D721Med (cell line): ENCODE data around the gene PAWR.
"Not testable (repeated sequence)": the region's sequence is repeated elsewhere in the genome, so short reads cannot be mapped to it uniquely, and the experiment has no call there.

Experiments used
- DNase-seq: peaks from one replicate; pipeline ENCODE4 v3.0.0; 2011; ENCODE audit warnings: low spot score; ENCODE audit not compliant: insufficient read length
- FAIRE-seq: peaks from 2 replicates; lab custom pipeline; 2011; peaks lifted over from hg19 to GRCh38; lab: Jason Lieb, UNC
- TF ChIP-seq, protein P1 (sequence below): IDR thresholded peaks from 2 replicates; pipeline ENCODE4 v1.5.1; 2012; ENCODE audit warnings: mild to moderate bottlenecking, control low read depth; ENCODE audit not compliant: insufficient read depth; ENCODE audit errors: missing control alignments

Gene PAWR

GRCh38 chr12:79687711-79688260, 3.0 kb downstream of the PAWR start:
- TF ChIP-seq, protein P1, sequence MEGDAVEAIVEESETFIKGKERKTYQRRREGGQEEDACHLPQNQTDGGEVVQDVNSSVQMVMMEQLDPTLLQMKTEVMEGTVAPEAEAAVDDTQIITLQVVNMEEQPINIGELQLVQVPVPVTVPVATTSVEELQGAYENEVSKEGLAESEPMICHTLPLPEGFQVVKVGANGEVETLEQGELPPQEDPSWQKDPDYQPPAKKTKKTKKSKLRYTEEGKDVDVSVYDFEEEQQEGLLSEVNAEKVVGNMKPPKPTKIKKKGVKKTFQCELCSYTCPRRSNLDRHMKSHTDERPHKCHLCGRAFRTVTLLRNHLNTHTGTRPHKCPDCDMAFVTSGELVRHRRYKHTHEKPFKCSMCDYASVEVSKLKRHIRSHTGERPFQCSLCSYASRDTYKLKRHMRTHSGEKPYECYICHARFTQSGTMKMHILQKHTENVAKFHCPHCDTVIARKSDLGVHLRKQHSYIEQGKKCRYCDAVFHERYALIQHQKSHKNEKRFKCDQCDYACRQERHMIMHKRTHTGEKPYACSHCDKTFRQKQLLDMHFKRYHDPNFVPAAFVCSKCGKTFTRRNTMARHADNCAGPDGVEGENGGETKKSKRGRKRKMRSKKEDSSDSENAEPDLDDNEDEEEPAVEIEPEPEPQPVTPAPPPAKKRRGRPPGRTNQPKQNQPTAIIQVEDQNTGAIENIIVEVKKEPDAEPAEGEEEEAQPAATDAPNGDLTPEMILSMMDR, result no peak
- DNase-seq (no peak), FAIRE-seq (no peak)

- FAIRE-seq (no peak), DNase-seq (no peak)
- TF ChIP-seq, protein P1, result no peak
Observed at GRCh38 chr12:79686171-79686570, 4.6 kb downstream of the PAWR start.

GRCh38 chr12:79685068-79685467, 5.7 kb downstream of the PAWR start:
- TF ChIP-seq, protein P1, result no peak
- no peak for DNase-seq
- FAIRE-seq, result no peak

DNA sequence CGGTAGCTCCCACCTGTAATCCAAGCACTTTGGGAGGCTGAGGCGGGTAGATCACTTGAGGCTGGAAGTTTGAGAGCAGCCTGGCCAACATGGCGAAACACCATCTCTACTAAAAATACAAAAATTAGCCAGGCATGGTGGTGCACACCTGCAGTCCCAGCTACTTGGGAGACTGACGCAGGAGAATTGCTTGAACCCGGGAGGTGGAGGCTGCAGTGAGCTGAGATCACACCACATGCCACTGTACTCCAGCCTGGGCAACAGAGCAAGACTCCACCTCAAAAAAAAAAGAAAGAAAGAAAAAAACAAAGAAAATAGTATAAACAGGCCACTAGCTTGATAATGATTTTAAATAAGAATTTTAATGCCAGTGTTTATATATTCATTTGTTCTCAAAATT, 6.4 kb downstream of the PAWR start:
- not testable (repeated sequence) for FAIRE-seq, DNase-seq

GRCh38 chr12:79682593-79682992, 8.2 kb downstream of the PAWR start:
- TF ChIP-seq, protein P1, result no peak
- FAIRE-seq (no peak), DNase-seq (no peak)

- no peak for FAIRE-seq
- TF ChIP-seq, protein P1, result no peak
- no peak for DNase-seq
Observed at GRCh38 chr12:79681008-79681590, 9.7 kb downstream of the PAWR start.

DNA sequence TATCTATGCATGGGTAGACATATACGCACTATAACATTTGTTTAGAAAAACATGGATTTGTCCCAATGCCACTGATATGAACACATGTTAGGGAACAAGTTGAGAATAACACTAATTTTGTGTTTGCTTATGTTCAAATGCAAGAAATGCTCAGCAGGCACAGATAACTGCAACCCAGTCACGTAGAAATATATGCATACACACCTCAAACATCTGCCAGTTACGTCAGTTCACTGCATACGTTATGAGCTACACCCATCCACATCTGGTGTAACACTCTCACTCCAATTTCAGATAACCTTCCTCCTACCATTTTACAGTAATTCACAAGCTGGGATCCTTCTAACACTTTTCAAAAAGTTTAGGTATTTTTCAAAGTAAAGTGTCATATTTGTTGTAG, 10.7 kb downstream of the PAWR start:
- no peak for FAIRE-seq
- no peak for DNase-seq
- TF ChIP-seq, protein P1, result no peak
